GM19438 (cell line): ENCODE results near the gene KIFBP.
"Not testable (repeated sequence)": the region's sequence is repeated elsewhere in the genome, so short reads cannot be mapped to it uniquely, and the experiment has no call there.

ENCODE experiments used
- ATAC-seq: cut with Tn5 transposase; IDR thresholded peaks from one replicate; pipeline ENCODE4 v1.9.1; 2021; ENCODE audit warnings: low read depth; ENCODE audit not compliant: unreplicated experiment

Gene KIFBP

DNA sequence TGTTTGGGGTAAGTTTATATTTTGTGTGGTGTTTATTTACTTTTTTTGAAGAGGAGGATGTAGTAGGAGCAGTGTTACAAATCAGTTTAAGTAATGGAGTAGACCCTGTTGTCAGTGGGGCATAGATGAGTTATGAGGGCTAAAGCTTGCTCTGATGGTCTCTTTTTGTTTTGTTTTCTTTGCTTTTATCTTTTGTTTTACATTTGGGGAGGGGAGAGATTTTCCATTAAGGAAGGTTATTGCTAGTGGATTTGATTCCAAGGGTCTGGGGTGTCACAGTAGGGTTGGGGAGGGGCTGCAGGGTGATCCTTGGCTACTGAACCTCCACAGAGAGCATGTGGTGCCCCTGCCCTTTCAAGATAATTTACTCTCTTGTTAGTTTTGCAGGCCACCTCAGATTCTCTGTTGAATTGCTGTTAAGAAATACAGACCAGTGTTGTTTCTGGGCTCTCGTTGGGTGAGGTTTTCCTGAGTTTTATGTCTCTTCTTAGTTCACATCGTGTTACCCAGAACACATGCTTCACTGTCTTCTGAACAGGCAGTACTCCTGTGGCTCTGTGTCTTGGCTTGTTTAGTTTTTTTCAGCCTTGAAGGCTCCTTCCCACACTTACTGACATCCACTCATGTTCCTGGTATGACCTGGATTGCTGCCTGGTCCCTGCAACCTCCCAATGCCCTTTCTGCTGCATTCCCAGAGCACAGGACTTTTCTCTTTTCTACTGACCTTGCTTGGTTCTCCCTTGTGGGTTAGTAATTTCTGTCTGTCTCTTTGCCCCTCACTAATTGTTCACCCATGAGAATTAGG, 4.2 kb downstream of the KIFBP start:
- no peak for ATAC-seq

DNA sequence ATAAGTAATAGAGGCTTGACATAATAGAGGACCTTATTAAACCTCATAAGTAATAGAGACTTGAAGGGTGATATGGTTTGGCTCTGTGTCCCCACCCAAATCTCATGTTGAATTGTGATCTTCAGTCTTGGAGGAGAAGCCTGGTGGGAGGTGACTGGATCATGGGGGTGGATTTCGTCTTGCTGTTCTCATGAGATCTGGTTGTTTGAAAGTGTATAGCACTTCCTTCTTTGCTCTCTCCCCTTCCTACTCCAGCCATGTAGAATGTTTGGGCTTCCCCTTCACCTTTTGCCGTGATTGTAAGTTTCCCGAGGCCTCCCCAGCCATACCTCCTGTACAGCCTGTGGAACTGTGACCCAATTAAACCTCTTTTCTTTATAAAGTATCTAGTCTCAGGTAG, 8.6 kb downstream of the KIFBP start:
- ATAC-seq, result no peak

DNA sequence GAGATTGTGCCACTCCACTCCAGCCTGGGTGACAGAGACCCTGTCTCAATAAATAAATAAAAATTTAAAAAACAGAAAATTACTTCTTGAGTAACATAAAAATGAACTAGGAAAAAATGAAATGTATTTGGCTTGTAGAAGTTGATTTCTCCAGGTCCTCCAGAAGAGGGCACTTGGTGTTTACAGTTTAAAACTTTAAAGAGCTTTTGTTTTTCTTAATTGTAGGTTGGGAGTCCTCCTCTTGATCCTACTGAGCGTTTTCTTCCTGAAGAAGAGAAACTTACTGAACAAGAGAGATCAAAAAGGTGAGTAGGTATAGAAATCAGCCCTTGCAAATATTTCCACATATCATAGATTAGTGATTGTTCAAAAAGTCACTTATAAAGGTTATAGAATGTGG, 16.2 kb downstream of the KIFBP start:
- ATAC-seq, result no peak

DNA sequence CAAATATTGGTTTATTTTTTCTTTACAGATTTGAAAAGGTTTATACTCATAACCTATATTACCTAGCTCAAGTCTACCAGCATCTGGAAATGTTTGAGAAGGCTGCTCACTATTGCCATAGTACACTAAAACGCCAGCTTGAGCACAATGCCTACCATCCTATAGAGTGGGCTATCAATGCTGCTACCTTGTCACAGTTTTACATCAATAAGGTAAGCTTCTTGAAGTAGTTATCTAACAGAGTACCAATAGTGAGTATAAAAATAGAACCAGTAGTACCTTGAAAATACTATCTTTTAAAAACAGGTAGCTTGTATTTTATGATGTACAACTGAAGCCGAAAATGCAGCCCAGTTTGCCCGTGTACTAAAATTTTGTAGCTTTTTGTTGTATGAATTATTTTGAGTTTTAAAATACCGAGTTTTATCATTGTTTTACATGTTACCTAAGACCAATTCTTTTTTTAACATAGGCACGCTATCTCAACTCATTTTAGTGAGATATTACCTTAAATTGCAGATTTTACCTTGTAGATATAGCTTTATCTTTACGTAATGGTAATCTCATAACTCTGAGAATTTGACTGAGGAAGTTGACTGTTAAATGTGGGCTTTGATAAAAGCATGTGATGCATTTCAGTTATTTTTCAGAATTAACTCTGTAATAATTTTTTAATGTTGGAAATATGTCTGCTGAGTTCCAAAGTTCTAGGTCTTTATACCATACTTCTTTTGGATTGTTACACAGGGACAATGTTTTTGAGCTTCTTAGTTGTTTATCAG, 17.3 kb downstream of the KIFBP start:
- ATAC-seq, result no peak

DNA sequence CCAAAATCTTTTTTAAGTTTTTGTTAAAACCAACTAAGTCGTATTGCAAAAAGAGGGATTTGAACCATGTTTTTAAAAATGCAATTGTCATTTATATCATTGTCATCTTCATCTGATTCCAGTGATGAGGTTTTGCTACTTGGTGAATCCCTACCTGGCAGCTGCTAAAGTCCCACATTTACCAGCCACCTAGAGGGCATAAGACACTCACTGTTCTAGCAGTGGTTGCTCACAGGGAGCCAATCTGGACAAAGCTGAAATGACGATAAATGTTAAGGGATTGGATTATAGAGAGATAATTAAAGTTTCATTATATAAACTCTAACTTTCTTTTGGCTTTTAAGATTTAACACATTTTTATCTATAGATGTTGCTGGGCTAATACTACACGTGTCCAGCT, 18.7 kb downstream of the KIFBP start:
- no peak for ATAC-seq

DNA sequence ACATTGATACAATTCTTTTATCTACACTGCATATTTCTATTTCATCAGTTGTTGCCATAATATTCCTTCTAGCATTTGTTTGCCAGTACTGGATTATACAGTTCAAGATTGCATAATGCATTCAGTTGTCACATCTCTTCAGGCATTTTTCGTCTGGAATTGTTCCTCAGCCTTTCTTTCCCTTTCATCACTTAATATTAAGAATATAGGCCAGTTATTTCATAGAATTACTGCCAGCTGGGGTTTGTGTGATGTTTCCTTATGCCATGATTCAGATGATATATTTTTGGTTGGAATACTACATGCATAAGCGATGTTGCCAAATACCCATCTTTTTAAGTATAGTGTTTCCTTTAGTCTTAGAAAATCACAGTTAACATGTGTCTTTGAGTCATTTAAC, 20.8 kb downstream of the KIFBP start:
- ATAC-seq, result no peak

DNA sequence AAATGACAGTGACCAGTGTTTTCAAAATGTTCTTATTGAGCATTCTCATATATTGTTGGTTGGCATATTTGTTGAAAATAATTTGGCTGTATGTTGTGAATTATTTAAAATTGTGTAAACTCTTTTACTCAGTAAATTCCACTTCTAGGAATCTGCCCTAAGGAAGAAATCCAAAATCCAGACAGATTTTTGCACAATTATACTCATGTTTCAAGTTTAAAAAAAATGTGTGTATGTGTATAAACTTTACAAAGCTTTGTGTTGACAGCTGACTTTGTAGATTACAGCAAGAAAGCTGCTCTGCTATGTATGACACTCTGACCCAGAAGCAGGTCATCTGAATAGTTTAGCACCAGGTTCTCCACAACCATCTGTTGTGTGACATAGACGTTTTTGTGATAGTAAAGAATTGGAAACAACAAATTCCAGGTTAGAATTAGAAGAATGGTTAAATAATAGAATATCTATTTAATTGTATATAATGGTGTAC, 21.6 kb downstream of the KIFBP start:
- ATAC-seq, result no peak

DNA sequence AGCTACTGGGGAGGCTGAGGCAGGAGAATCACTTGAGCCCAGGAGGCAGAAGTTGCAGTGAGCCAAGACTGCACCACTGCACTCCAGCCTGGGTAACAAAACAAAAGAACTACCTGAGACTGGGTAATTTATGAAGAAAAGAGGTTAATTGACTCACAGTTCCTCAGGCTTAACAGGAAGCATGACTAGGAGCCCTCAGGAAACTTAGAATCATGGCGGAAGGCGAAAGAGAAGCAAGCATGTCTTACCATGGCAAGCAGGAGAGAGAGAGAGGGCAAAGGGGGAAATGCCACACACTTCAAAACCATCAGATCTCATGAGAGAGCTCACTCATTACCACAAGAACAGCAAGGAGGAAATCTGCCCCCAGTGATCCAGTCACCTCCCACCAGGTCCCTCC, 24.2 kb downstream of the KIFBP start:
- not testable (repeated sequence) for ATAC-seq

DNA sequence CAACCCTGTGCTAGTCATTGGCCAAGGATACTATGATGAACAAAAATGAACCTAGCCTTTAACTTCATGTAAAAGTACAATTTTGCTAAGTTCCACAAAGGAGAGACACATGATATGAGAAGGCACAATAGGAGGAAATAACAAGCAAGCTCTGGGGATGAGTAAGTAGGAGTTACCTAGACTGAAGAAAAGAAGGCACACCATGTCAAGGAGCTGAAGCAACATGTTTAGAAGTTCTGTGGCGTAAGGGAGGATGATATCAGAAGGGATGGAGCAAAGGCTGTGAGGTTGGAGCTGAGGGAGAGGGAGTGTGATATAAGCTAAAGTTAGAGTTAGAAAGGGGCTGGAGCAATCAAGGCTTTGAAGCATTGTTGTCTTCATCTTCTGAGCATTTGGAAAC, 25.6 kb downstream of the KIFBP start:
- no peak for ATAC-seq

DNA sequence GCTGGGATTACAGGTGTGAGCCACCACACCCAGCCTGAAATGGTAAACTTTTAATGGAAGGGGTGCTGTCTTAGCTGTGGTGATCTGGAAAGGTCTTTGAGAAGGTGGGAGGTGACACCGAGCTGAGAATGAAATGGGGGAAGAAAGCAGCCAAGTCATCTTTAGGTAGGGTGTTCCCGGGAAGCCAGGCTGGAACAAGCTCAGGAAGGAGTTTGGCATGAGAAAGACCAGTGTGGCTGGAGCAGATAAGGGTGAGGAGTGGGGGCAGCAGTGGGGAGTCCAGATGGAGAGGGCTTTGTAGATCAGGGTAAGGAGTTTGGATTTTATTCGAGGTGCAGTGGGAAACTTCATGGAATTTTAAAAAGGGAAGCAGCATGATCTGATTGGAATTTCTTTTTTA, 30.0 kb downstream of the KIFBP start:
- no peak for ATAC-seq

DNA sequence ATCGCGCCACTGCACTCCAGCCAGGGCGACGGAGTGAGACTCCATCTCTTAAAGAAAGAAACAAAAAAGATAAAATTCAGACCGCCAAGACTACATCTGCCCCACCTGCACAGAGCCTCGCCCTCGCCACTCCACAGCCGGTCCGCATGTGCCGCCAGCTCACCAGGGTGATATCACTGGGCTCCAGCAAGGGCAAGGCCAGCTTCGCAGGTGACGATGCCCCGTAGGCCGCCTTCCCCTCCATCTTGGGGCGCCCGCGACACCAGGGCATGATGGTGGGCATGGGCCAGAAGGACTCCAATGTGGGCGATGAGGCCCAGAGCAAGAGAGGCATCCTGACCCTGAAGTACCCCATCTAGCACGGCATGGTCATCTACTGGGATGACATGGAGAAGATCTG, 34.0 kb downstream of the KIFBP start:
- no peak for ATAC-seq

DNA sequence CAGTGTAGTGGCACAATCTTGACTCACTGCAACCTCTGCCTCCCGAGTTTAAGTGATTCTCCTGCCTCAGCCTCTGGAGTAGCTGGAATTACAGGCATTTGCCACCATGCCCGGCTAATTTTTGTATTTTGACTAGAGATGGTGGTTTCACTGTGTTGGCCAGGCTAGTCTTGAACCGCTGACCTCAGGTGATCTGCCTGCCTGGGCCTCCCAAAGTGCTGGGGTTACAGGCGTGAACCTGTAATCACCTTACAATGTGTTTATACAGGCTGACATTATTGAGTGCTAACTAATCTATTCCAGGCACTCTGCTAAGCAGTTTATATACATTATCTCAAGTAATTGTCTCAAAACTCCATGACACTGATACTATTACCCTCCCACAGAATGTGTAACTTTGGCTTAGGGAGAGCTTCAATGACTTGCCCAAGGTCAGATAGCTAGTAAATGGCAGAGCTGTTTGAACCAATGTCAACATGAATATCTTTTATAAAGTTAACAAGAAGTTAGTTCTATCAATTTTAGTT, 36.8 kb downstream of the KIFBP start:
- no peak for ATAC-seq

DNA sequence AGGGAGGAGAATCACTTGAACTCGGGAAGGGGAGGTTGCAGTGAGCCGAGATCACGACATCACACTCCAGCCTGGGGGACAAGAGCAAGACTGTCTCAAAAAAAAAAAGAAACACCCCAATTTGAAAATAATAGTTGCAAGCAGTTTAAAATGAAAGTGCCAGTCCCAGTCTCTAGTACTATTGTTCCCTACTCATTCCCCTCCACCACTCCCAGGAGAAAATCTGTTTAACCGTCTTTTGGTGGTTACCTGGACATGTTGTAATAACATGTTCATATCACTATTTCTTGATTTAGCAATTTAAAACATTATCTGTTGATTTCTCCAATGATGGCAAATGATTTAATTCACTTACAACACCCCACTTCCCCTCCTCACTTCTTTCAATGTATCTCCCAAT, 44.7 kb downstream of the KIFBP start:
- ATAC-seq, result no peak

DNA sequence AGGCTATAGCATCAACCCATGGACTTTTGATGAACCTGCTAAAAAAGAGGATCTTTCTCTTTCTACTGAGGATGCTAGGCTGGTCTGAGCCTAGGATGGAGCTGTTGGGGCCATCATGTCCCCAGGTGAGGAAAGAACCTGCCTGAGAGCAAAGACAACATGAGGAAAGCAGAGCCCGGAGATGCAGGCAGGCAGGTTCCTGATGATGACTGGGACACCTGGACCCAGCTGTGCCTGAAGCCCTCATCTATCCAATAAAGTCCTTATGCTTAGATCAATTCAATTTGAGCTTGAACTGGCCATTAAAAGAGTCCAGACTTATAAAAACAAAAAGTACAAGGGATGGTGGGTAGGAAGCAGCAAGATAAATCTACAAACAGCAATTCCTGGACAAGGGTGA, 48.9 kb downstream of the KIFBP start:
- no peak for ATAC-seq

DNA sequence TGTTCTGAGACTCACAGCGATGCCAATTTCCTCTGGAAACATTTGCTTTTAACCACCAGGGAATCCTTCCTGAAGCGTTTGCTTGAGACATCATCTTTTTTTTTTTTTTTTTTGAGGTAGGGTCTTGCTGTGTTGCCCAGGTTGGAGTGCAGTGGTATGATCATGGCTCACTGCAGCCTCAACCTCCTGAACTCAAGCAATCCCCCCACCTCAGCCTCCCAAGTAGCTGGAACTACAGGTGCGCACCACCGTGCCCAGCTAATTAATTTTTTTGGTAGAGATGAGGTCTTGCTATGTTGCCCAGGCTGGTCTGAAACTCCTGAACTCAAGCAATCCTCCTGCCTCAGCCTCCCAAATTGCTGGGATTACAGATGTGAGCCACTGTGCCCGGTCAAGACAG, 52.3 kb downstream of the KIFBP start:
- not testable (repeated sequence) for ATAC-seq

DNA sequence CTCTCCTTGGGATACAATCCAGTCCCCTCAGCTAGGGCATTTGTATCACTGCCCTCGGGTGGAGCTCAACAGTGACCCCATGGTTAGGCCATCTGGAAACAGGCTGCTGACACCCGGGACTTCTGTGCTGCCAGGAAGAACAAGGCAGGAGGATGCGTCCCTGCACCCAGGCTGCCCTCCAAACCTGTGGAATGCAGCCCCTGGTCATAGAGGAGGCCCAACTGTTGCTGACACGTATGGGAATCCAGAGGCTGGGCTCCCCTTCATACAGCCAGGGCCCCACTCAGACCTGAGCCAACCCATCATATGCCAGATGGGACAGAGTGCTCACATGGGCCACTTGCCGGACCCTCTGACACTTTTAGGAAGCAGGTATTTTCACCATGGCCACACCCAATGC, 53.8 kb downstream of the KIFBP start:
- ATAC-seq, result no peak

DNA sequence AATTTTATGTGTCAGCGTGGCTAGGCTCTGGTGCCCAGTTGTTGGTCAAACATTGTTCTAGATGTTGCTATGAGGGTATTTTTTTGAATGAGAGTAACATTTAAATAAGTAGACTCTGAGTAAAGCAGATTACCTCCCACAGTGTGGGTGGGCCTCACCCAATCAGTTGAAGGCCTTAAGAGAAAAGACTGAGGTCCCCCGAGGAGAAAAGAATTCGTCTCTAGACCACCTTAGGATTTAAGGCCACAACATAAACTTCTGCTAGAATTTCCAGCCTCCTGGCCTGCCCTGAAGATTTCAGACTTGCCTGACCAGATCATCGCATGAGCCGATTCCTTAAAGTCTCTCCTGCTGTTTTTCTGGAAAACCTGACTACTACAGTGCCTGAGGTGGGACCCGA, 54.2 kb downstream of the KIFBP start:
- no peak for ATAC-seq

DNA sequence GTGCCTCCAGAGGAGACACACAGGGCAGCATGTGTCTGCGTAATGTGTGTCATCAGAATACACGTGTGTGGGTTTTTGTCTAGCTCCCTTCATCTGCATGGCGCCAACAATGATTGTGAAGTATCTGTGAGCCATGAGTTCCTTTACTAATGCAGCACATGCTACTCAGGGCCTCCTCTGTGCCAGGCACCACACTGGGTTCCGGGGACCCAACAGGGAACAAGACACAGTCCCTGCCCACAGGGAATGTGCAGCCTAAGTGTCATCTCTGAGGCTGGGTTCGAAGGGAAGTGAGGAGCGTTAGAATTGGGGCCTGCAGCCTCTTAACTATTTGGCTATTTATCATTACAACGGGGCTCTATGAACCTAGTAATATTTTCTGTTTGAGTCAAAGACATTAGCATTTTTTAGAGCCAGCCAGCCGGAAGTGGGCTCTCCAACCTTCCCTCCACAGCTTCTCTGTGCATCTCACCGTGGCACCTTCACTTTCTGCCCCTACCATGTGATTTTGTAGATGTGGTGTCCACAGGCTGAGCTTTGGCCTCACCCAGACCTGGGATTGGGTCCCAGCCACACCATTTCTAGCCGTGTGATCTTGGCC, 55.4 kb downstream of the KIFBP start:
- ATAC-seq, result peak; percentile 50

DNA sequence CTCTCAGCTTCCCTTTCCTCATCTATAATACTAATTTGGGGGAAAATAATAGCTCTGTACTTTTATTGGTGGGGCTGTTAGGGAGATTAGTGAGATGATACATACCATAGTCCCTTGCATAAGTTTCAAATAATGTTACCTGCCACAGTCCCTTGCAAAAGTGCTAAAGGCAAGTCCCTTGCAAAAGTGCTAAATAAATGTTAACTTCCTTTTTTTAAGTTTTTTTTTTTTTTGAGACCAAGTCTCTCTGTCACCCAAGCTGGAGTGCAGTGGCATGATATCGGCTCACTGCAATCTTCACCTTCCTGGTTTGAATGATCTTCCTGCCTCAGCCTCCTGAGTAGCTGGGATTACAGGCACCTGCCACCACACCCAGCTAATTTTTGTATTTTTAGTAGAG, 55.9 kb downstream of the KIFBP start:
- peak; percentile 9 for ATAC-seq

DNA sequence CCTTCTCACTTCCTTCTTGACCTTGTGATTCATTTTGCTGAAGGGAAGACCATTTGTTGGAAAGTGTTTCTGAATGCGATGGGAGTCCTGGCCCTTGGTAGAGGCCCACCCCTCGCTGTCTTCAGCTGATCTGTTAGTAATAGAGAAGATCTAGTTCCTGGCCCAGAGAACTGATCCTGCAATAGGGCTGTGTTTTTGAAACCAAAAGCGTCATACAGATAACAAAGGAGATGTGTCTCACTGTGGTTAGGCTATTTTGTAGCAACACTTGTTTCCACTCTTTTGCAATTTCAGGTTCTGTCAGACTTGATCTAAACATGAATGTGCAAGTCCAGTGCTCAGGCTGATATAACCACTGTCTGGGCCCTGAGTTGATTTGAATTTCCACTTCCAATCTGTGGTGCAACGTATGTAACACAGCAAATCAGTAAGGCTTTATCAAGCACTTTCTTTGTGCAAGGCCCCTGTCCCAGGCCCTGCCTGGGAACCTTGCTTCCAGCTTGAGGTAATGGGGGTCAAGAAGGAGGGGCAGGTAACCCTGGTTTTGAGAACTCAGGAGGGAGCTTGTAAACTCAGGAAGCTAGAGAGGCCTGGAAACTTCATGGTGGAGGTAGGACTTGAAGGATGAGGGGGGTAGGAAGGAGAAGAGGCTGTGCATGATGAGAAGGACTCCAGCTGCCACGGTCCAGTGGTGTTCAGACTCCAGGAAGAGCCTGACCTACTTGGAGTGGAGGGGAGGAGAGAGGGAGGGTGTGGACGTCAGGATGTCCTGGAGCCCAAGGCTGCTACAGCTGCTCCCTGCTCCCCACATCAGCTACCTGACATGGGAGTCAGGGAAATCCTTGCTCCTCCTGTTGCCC, 57.1 kb downstream of the KIFBP start:
- ATAC-seq, result peak; percentile 45
